HCT116 (cell line): ENCODE measurements around the gene ENDOG.

ENCODE experiments used
- CEBPB ChIP-seq: IDR thresholded peaks from 2 replicates; pipeline ENCODE4 v1.6.1; 2012; ENCODE audit warnings: low read depth
- ELF1 ChIP-seq: IDR thresholded peaks from 2 replicates; pipeline ENCODE4 v1.6.1; 2012; ENCODE audit warnings: low read depth, borderline replicate concordance
- EZH2 ChIP-seq: fragments of 200-600 bp; sonication (generic); IDR thresholded peaks from 2 replicates; pipeline ENCODE4 v1.6.1; 2017; ENCODE audit warnings: antibody characterized with exemption, mixed run types
- JUND ChIP-seq: IDR thresholded peaks from 2 replicates; pipeline ENCODE4 v1.6.1; 2012
- POLR2A ChIP-seq: IDR thresholded peaks from 2 replicates; pipeline ENCODE4 v1.7.0; 2011; ENCODE audit warnings: borderline replicate concordance; ENCODE audit not compliant: insufficient read depth, insufficient read length; ENCODE audit errors: extremely low read depth
- POLR2AphosphoS5 ChIP-seq: IDR thresholded peaks from 2 replicates; pipeline ENCODE4 v1.6.1; 2011; ENCODE audit warnings: mild to moderate bottlenecking, low read depth, low read length, moderate library complexity
- RAD21 ChIP-seq: IDR thresholded peaks from 2 replicates; pipeline ENCODE4 v1.6.1; 2012; ENCODE audit warnings: low read depth, mild to moderate bottlenecking
- TCF7L2 ChIP-seq: IDR thresholded peaks from 2 replicates; pipeline ENCODE4 v1.7.0; 2011; ENCODE audit warnings: borderline replicate concordance, inconsistent platforms; ENCODE audit not compliant: insufficient read depth, insufficient read length; ENCODE audit errors: extremely low read depth
- ZFX ChIP-seq: fragments of 450-650 bp; IDR thresholded peaks from 2 replicates; pipeline ENCODE4 v1.6.1; 2017
- TF ChIP-seq, protein P1 (sequence below), 3 experiments: fragments of 200-600 bp in 1 of 3; sonication (generic) in 1 of 3; IDR thresholded peaks in 2 of 3; conservative IDR thresholded peaks in 1 of 3; 2 replicates each; pipeline ENCODE4 v1.5.1; 2012 to 2017; ENCODE audit warnings: low read depth in 2 of 3, low read length in 2 of 3, antibody characterized with exemption in 1 of 3, borderline replicate concordance in 1 of 3, control low read depth in 1 of 3, mild to moderate bottlenecking in 1 of 3, mixed read lengths in 1 of 3, mixed run types in 1 of 3, moderate library complexity in 1 of 3; ENCODE audit not compliant: insufficient read depth in 1 of 3
- TF ChIP-seq, protein P2 (sequence below): IDR thresholded peaks from 2 replicates; pipeline ENCODE4 v1.6.1; 2012; ENCODE audit warnings: low read depth

DNA sequence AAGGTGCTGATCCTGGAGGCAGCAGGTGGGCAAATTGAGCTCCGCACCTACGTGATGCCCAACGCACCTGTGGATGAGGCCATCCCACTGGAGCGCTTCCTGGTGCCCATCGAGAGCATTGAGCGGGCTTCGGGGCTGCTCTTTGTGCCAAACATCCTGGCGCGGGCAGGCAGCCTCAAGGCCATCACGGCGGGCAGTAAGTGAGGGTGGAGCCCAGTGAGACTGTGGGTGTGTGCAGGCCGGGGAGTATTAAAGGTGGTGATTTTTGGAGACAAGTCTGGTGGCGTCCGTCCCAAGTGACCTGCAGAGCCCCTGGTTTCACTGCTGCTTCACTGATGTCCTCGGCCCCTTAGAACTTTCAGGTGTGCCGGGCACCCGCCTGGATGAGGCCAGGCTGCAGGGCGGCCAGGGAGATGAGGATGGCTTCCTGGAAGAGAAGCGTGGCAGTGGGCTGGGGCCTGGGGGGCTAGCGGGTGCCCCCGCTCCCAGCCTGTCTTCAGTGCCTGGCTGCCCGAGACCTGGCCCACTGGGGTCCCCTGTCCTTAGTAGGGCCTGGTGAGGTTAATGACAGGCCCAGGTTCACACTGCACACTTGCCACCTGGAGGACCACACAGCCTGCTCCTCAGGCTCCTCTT, 4.2 kb downstream of the ENDOG start:
- TF ChIP-seq EZH2 = no peak
- TF ChIP-seq, protein P1, sequence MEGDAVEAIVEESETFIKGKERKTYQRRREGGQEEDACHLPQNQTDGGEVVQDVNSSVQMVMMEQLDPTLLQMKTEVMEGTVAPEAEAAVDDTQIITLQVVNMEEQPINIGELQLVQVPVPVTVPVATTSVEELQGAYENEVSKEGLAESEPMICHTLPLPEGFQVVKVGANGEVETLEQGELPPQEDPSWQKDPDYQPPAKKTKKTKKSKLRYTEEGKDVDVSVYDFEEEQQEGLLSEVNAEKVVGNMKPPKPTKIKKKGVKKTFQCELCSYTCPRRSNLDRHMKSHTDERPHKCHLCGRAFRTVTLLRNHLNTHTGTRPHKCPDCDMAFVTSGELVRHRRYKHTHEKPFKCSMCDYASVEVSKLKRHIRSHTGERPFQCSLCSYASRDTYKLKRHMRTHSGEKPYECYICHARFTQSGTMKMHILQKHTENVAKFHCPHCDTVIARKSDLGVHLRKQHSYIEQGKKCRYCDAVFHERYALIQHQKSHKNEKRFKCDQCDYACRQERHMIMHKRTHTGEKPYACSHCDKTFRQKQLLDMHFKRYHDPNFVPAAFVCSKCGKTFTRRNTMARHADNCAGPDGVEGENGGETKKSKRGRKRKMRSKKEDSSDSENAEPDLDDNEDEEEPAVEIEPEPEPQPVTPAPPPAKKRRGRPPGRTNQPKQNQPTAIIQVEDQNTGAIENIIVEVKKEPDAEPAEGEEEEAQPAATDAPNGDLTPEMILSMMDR (IDR thresholded peaks at IDR 0.05 in 2 of 3, conservative IDR thresholded peaks at IDR 0.05 in 1 of 3; ENCODE audit: borderline replicate concordance in 1 of 3, insufficient read depth in 1 of 3, low read depth in 2 of 3, low read length in 2 of 3) = no peak
- no peak for TF ChIP-seq ELF1
- TF ChIP-seq POLR2A = no peak
- no peak for TF ChIP-seq POLR2AphosphoS5
- TF ChIP-seq, protein P2, sequence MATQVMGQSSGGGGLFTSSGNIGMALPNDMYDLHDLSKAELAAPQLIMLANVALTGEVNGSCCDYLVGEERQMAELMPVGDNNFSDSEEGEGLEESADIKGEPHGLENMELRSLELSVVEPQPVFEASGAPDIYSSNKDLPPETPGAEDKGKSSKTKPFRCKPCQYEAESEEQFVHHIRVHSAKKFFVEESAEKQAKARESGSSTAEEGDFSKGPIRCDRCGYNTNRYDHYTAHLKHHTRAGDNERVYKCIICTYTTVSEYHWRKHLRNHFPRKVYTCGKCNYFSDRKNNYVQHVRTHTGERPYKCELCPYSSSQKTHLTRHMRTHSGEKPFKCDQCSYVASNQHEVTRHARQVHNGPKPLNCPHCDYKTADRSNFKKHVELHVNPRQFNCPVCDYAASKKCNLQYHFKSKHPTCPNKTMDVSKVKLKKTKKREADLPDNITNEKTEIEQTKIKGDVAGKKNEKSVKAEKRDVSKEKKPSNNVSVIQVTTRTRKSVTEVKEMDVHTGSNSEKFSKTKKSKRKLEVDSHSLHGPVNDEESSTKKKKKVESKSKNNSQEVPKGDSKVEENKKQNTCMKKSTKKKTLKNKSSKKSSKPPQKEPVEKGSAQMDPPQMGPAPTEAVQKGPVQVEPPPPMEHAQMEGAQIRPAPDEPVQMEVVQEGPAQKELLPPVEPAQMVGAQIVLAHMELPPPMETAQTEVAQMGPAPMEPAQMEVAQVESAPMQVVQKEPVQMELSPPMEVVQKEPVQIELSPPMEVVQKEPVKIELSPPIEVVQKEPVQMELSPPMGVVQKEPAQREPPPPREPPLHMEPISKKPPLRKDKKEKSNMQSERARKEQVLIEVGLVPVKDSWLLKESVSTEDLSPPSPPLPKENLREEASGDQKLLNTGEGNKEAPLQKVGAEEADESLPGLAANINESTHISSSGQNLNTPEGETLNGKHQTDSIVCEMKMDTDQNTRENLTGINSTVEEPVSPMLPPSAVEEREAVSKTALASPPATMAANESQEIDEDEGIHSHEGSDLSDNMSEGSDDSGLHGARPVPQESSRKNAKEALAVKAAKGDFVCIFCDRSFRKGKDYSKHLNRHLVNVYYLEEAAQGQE = no peak
- TF ChIP-seq TCF7L2 = no peak
- TF ChIP-seq RAD21 = no peak
- TF ChIP-seq ZFX = no peak
- TF ChIP-seq CEBPB = no peak
- no peak for TF ChIP-seq JUND
